ENCODE results near the gene ZFAND2B.

ZFAND2B gene

GRCh38 chr2:219220652-219221402 lies 14.2 kb downstream of the ZFAND2B start:
- FAIRE-seq (no peak), DNase-seq (ENCODE audit: low spot score) (no peak)

- FAIRE-seq: no peak
These were observed 15.5 kb downstream of the ZFAND2B start for GRCh38 chr2:219221957-219222518.

GRCh38 chr2:219223831-219224610 lies 17.4 kb downstream of the ZFAND2B start:
- FAIRE-seq (no peak), DNase-seq (ENCODE audit: low spot score) (no peak)

More at GRCh38 chr2:219221957-219222518, 15.5 kb downstream of the ZFAND2B start:
- DNase-seq (ENCODE audit: low spot score): no peak

- DNase-seq (ENCODE audit: low spot score) (no peak), FAIRE-seq (no peak)
These were observed 18.8 kb downstream of the ZFAND2B start for GRCh38 chr2:219225350-219225749.

GRCh38 chr2:219228041-219228910 lies 21.7 kb downstream of the ZFAND2B start:
- no peak for FAIRE-seq
- no peak for DNase-seq (ENCODE audit: low spot score)

- no peak for FAIRE-seq
- no peak for DNase-seq (ENCODE audit: low spot score)
These were observed 22.3 kb downstream of the ZFAND2B start for GRCh38 chr2:219228911-219229304.

- FAIRE-seq (peak; percentile 88), DNase-seq (ENCODE audit: low spot score) (peak; percentile 97)
These were observed 22.9 kb downstream of the ZFAND2B start, which contains the start of the genes ANKZF1 and ATG9A for GRCh38 chr2:219229305-219230058. ANKZF1 (plus strand) TSS chr2:219229806; CDS start chr2:219230258, 452 bp downstream. ATG9A (minus strand) TSS chr2:219229636; CDS start chr2:219228024, 1,612 bp downstream.

- FAIRE-seq: no peak
- DNase-seq (ENCODE audit: low spot score): peak; percentile 46
These were observed 23.5 kb downstream of the ZFAND2B start for GRCh38 chr2:219230059-219230540.

- no peak for DNase-seq (ENCODE audit: low spot score)
- no peak for FAIRE-seq
These were observed 27.7 kb downstream of the ZFAND2B start for GRCh38 chr2:219234331-219234730.

- FAIRE-seq (no peak), DNase-seq (ENCODE audit: low spot score) (no peak)
These were observed 36.7 kb downstream of the ZFAND2B start for GRCh38 chr2:219243291-219243761.

- no peak for DNase-seq (ENCODE audit: low spot score)
- FAIRE-seq: no peak
These were observed 38.2 kb downstream of the ZFAND2B start for GRCh38 chr2:219244789-219245147.

- peak; percentile 84 for DNase-seq (ENCODE audit: low spot score)
- FAIRE-seq: no peak
These were observed 38.7 kb downstream of the ZFAND2B start, which contains the start of the genes GLB1L and STK16 for GRCh38 chr2:219245148-219245898. GLB1L (minus strand) TSS chr2:219245444; CDS start chr2:219243573, 1,871 bp downstream. STK16 (plus strand) TSS chr2:219245479; CDS start chr2:219246000, 521 bp downstream.

GRCh38 chr2:219245899-219246230 lies 39.3 kb downstream of the ZFAND2B start:
- FAIRE-seq (no peak), DNase-seq (ENCODE audit: low spot score) (no peak)

GRCh38 chr2:219246559-219246958 lies 40.0 kb downstream of the ZFAND2B start:
- no peak for FAIRE-seq
- DNase-seq (ENCODE audit: low spot score): no peak

GRCh38 chr2:219247678-219248642 lies 41.4 kb downstream of the ZFAND2B start:
- FAIRE-seq (no peak), DNase-seq (ENCODE audit: low spot score) (no peak)

GRCh38 chr2:219248845-219249202 lies 42.2 kb downstream of the ZFAND2B start:
- DNase-seq (ENCODE audit: low spot score): no peak
- FAIRE-seq: no peak

GRCh38 chr2:219249203-219249980 lies 42.8 kb downstream of the ZFAND2B start:
- peak; percentile 97 for DNase-seq (ENCODE audit: low spot score)
- peak; percentile 89 for FAIRE-seq

Data from RCC 7860 (cell line).